NB4 (cell line): ENCODE results near the gene GAS6.
"Not testable (repeated sequence)": the region's sequence is repeated elsewhere in the genome, so short reads cannot be mapped to it uniquely, and the experiment has no call there.

Experiments used
- DNase-seq: peaks from one replicate; pipeline ENCODE4 v3.0.0; 2010; ENCODE audit warnings: low read depth
- H3K4me3 ChIP-seq: one replicate; pipeline ENCODE4 v1.5.1; 2011; ENCODE audit warnings: mild to moderate bottlenecking, low read depth, low read length, moderate library complexity
- CTCF ChIP-seq: IDR thresholded peaks from one replicate; pipeline ENCODE4 v1.5.1; 2012; ENCODE audit warnings: low read depth, low read length
- MYC ChIP-seq: IDR thresholded peaks from 2 replicates; pipeline ENCODE4 v1.6.1; 2011; ENCODE audit warnings: low read depth, low read length
- POLR2A ChIP-seq: IDR thresholded peaks from 2 replicates; pipeline ENCODE4 v1.6.1; 2011; ENCODE audit warnings: mild to moderate bottlenecking; ENCODE audit not compliant: insufficient read length; ENCODE audit errors: extremely low read depth
- TF ChIP-seq, protein P1 (sequence below): IDR thresholded peaks from 2 replicates; pipeline ENCODE4 v1.6.1; 2011; ENCODE audit warnings: low read depth, low read length

The GAS6 gene

GRCh38 chr13:113869263-113869662 lies 5.4 kb upstream of the GAS6 start:
- no peak for DNase-seq
- H3K4me3 ChIP-seq, result no peak overlapping the region
- TF ChIP-seq, protein P1, sequence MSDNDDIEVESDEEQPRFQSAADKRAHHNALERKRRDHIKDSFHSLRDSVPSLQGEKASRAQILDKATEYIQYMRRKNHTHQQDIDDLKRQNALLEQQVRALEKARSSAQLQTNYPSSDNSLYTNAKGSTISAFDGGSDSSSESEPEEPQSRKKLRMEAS, result no peak
- TF ChIP-seq POLR2A (no peak), CTCF (no peak)

DNA sequence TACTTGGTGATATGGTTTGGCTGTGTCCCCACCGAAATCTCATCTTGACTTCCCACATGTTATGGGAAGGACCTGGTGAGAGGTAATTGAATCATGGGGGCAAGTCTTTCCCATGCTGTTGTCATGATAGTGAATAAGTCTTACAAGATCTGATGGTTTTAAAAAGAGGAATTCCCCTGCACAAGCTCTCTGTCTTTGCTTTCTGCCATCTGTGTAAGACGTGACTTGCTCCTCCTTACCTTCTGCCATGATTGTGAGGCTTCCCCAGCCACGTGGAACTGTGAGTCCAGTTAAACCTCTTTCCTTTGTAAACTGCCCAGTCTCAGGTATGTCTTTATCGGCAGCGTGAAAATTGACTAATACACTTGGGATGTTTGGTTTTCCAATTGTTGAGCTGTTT lies 4.0 kb upstream of the GAS6 start:
- H3K4me3 ChIP-seq, DNase-seq: not testable (repeated sequence)

- no peak for DNase-seq
- TF ChIP-seq CTCF, result no peak
- TF ChIP-seq POLR2A, result no peak
- TF ChIP-seq MYC, result no peak
- TF ChIP-seq, protein P1, result no peak
- no peak overlapping the region for H3K4me3 ChIP-seq
Measured at GRCh38 chr13:113865427-113865826, 1.6 kb upstream of the GAS6 start.

GRCh38 chr13:113864273-113864890 lies 506 bp upstream of the GAS6 start:
- no peak overlapping the region for H3K4me3 ChIP-seq
- DNase-seq, result no peak
- TF ChIP-seq, protein P1, result no peak

- DNase-seq, result no peak
- H3K4me3 ChIP-seq, result no peak overlapping the region
- no peak for TF ChIP-seq POLR2A
- TF ChIP-seq CTCF, result no peak
- TF ChIP-seq, protein P1, result no peak
- TF ChIP-seq MYC, result no peak
Measured at GRCh38 chr13:113862931-113863523, 849 bp downstream of the GAS6 start.

GRCh38 chr13:113862191-113862930 lies 1.5 kb downstream of the GAS6 start:
- H3K4me3 ChIP-seq, result no peak overlapping the region
- TF ChIP-seq CTCF (no peak), POLR2A (no peak), MYC (no peak)
- TF ChIP-seq, protein P1, result no peak
- no peak for DNase-seq
